Hematopoietic multipotent progenitor cell treated with erythropoietin and hydrocortisone succinate and interleukin-3 and kit ligand, for 4 days (in vitro differentiated cells): ENCODE measurements around the gene EDEM2.
A peak's percentile ranks its signal among the peaks of the same experiment; 100 is the strongest.
"Not testable (repeated sequence)": the region's sequence is repeated elsewhere in the genome, so short reads cannot be mapped to it uniquely, and the experiment has no call there.

ENCODE experiments used
- DNase-seq: peaks from one replicate; pipeline ENCODE4 v3.0.0-alpha.2; 2015

EDEM2 gene

DNA sequence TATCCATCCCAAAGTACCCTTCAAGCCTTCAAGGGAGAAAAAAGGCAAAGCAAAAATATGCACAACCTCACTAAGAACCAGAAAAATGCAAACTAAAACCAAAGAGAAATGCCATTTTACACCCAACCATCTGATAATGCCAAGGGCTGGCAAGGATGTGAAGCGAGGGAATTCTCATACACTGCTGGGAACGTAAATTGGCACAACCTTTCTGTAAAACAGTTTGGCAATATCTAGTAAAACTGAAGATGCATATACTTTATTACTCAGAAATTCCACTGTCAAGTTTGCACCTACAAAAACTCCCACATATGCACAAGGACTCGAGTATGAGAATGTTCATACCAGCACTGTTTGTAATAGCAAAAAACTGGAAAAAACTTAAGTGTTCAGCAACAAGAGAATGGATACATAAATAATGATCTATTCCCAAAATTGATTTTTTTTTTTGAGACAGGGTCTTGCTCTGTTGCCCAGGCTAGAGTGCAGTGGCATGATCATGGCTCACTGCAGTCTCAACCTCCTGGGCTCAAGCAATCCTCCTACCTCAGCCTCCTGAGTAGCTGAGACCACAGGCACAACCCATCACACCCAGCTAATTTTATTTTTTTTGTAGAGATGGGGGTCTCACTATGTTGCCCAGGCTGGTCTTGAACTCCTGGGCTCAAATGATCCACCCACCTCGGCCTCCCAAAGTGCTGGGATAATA, 21.7 kb upstream of the EDEM2 start:
- DNase-seq = not testable (repeated sequence)

DNA sequence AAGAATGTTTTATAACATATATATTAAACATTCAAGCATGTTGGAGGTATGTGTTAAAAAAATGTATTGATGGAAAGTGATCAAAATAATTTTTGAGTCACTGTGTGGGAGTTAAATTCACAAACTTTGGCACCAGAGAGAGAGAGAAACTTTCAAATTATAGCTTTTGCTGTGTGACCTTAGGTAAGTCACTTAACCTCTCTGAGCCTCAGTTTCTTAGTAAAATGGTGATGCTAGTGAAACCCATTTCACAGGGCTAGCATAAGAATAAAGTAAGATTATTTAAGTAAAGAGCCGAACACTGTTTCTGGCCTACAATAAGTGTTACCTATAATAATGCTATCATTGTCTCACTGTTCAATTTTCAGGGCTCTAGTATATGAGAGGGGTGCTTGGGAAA, 20.7 kb upstream of the EDEM2 start:
- no peak for DNase-seq

DNA sequence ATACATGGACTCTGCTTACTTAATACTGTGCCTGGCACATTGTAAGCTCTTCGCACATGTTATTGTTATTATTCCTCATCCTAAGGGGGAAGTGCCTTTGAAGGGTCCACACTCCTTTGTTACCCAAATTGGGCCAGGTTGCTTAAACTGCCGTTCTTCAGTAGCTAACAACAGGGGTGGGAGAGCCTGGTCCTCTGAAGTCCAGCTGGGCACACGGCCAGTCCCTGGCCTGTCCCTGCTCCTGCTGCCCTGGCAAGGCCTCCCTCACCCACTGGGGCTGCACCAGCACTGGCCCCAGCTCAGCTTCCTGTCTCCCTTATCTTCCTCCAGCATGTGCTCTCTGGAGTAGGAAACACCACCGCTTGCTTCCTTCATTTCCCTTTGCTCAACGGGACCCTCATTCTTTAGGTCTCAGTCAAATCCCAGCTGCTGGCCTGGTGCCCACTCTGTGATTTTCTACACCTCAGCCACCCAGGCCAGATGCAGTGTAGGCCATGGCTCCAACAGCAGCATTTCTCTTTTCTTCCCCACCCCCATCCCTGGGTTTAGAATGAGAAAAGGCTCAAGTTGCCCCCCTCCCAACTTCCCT, 19.2 kb upstream of the EDEM2 start:
- peak; percentile 92 for DNase-seq

DNA sequence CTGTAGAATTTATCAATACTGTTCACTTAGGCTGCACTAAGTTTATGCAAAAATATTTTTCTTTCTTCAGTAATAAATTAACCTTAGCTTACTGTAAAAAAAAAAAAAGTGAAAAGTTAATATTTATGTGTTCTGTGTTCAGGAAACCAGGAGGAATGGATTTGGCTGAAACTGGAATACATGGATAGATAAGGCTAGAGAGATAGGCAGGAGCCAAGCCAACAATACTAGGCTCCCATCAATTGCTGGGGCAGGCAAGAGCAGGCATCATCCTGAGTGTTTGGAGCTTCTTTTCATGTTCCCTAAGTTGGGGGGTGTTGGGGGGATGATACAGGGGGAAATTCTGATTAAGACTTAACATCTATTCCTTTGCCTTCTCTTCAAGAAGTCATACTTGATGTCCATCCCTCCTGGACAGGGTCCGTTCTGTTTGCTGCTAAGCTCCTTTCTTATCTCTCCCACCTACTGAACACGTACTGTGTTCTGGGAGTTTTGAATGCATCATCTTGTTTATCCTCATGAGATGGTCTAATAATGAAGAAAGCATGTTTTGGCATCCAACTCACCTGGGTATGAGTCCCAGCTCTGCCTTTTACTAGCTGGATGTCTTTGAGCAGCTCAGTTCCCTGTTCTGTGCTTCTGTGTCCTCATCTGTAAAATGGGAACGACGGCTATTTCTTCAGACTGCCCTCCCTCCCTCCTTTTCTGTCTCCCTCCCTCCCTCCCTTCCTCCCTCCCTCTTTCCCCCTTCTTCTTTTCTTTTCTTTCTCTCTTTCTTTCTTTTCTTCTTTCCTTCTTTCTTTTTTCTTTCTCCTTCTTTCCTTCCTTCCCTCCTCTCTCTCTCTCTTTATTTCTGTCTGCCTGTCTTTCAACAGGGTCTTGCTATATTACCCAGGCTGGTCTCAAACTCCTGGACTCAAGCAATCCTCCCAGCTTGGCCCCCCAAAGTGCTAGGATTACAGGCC, 18.4 kb upstream of the EDEM2 start:
- no peak for DNase-seq

DNA sequence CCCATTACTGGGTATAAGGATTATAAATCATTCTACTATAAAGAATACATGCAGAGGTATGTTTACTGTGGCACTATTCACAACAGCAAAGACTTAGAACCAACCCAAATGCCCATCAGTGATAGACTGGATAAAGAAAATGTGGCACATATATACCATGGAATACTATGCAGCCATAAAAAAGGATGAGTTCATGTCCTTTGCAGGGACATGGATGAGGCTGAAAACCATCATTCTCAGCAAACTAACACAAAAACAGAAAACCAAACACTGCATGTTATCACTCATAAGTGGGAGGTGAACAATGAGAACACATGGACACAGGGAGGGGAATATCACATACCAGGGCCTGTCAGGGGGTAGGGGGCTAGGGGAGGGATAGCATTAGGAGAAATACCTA, 17.4 kb upstream of the EDEM2 start:
- not testable (repeated sequence) for DNase-seq

DNA sequence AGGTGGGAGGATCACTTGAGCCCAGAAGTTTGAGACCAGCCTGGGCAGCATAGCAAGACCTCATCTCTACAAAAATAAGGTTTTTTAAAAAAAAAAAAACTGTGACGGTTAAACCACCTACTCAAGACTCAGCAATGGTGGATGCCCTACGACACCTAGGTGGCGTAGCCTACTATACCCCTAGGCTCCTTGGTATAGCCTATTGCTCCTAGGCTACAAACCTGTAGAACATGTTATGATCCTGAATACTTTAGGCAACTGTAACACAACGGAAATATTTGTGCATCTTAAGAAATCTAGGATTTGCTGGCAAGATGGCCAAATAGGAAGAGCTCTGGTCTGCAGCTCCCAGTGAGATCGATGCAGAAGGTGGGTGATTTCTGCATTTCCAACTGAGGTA, 13.2 kb upstream of the EDEM2 start:
- not testable (repeated sequence) for DNase-seq

DNA sequence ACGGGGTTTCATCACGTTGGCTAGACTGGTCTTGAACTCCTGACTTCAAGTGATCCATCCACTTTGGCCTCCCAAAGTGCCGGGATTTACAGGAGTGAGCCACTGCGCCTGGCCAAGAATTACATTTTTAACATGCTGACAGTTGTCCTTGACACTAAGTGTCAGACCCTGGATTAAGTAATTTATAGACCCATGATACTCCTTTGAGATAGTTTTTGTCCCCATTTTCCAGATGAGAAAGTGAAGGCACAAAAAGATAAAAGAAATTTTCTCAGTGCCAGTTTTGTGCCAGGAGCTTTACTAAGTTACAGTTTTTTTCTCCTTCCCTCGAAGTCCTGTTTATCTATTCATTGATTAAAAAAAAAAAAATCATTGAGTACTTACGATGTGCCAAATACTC, 9.8 kb upstream of the EDEM2 start:
- DNase-seq = no peak

DNA sequence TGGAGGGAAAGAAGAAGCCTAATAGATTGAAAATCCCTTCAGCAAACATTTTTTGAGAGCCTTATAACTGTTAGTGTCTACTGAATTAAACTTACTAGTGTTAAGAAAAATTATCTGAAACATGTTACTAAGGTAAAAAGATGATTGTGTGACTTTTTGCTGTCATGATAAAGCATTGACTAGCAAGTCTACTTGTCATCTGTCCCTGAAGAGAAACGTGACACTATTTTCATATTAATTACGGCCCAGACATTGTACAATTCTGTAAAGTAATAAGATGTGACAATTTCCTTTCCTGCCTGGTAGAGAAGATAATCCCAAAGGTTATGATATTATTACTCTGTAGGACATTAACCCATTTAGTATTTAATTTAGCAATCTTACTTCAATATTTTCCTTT, 8.8 kb upstream of the EDEM2 start:
- no peak for DNase-seq

DNA sequence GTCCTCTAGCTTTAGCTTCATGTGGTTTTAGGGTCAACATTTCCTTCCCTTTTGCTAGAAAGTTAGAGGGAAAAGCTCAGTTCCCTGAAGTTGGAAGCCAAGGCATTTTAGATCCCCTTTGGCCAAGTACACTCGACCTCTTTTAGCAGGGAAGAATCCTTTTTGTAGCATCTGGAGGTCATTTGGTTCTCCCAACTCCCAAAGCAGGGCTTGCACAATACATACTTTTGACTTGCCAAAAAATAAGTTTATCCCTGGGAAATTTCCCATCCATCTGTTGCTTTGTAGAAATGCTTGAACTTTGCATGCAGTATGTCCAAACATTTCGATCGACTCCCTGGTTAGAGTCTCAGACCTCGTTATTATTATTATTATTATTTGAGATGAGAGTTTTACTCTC, 4.6 kb upstream of the EDEM2 start:
- DNase-seq = no peak

DNA sequence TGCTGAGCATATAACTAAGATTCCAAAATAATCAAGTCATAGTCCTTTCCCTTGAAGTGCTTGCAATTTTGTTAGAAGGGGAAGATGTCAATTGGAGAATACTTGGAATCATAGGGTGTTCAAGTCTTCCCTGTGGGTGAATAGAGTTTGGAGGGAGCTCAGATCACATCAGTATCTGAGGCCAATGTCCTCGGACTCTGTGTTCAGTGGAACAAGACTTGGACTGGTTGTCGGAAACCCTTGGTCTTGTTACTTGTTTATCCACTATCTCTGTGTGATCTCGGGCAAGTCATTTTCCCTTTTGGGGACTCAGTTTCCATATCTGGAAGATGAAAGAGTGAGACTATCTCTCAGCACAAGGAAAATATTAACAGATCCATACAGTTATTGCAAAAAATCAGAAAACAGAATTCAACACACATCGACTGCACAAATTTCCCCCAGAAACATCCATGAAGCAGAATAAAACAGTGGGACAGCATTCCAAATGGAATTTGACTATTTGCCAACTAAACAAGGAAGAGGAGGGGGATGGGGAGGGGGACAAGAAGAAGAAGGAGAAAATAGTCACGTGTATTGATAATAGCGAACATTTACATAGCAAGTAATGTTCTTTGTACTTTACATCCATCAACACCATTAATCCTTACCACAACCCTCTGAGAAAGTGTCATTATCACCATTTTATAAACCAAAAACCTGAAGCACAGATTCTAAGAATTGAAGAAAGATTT, 3.9 kb upstream of the EDEM2 start:
- DNase-seq = no peak

DNA sequence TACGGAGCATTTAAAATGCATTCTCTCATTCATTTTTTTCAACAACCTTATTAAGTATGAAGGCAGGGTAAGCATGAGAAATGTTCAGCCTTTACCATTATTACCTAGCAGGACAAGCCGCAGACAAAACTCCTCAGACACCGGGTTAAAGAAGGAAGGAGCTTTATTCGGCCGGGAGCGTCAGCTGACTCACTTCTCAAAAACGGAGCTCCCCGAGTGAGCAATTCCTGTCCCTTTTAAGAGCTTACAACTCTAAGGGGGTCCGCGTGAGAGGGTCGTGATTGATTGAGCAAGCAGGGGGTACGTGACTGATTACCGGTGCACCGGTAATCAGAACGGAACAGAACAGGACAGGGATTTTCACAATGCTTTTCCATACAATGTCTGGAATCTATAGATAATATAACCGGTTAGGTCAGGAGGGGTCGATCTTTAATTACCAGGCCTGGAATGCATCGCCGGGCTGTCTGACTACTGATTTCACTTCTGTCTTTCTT, 487 bp upstream of the EDEM2 start:
- peak; percentile 63 for DNase-seq

DNA sequence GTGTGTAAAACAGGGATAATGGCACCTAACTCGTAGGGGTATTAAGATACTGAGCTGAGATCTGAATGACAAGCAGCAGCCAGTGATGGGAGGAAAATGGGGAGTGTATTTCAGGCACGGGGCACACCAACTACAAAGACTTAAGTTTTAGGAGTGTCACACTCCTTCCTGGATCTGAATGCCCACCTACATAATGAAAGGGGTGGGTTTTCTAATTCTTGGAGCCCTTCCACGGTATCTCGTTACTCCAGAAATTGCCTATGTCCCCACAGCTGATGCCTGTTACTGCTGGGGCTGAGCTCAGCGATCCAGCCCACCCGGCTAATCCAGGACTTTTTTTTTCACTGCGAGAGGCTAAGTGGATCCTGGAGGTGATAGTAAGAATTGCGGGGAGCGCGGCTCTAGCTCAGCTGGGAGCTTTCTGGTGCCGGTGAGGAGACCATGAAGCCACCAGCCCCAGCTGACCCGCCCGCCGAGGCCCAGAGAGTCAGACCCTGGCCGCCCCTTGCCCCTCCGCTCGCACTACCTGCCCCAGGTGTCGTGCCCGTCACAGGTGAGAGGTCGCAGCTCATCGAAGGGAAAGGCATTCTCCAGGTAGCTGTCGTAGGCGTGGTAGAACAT, 727 bp downstream of the EDEM2 start:
- DNase-seq = peak; percentile 64

DNA sequence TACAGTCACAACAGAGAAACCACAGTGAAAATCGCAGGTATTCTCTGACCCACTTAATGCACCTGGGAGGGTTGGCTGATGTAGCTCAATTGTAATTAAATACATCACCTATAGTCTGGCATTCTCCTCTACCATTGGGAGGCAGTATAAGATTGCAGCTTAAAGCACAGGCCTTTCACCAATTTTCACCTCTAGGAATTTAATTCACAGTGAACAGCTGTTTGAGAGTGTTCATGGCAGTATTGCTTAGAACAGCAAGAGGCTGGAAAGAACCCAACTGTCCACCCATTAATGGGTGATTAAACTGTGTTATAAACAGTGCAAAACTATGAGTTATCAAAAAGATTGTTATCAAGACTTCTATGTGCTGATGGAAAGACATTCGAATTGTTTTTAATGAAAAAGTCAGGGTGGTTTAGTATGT, 2.0 kb downstream of the EDEM2 start:
- peak; percentile 83 for DNase-seq

DNA sequence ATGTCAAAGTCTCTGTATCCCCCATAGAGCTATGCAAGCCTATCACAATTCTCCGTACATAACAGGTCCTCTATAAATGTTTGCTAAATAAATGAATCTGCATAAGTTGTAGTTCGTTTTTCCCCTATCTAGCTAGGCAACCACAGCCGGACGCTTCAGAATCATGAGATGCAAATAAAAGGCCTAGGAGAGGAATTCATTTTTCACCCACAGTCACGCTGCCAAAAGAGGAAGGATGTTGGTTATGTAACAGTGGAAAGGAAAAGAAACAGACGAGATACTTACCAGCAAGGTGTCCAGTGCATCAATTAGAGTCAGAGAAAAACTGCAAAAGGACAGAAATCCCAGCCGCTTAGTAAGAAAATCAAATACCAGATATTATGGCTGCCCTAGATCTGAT, 2.4 kb downstream of the EDEM2 start:
- DNase-seq = peak; percentile 80

DNA sequence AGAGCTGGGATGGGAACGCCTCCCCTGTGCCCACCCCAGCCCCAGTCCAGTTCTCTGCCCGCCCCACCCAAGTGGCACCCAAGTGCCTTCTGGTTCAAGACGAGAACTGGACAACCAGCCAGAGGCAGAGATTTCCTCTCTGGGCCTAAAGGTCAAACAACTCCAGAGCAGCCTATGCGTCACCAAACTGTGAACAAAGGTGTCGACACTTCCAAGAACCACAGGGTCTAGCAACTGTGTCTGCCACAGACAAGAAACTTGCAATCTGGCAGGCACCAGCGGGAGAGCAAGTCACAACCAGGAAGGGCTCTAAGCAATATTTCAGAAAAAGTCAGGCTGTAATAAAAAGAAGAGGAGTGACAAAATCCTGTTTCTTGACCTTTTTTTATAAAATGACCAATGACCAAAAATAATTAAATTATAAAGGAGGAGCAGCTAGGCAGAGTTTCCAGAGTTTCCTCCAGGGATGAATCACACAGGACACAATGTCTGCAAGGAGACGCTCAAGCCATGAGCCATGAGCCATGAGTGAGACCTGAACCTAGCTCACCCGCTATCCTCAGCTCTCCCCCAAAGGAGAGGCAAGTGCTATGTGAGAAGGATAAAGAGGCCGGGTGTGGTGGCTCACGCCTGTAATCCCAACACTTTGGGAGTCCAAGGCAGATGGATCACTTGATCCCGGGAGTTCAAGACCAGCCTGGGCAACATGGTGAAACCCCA, 11.1 kb downstream of the EDEM2 start:
- DNase-seq = no peak

DNA sequence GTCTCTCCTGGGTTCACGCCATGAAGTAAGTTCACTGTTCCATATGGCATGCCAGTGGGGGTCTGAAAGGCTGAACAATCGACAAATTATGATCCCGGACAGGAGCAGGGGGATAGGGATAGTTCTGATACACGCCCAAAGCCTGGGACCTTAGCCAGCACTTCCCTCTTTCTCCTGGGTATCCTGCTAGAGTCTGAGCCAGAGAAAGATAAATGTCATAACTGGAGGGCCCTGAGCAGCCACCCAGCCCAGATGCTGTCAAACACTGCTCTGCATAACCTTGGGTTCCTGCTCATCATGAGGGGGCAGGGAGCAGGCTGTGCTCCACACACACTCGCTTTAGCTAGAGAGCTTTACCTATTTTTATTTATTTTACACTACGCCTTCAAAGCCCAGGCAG, 12.3 kb downstream of the EDEM2 start:
- DNase-seq = no peak

DNA sequence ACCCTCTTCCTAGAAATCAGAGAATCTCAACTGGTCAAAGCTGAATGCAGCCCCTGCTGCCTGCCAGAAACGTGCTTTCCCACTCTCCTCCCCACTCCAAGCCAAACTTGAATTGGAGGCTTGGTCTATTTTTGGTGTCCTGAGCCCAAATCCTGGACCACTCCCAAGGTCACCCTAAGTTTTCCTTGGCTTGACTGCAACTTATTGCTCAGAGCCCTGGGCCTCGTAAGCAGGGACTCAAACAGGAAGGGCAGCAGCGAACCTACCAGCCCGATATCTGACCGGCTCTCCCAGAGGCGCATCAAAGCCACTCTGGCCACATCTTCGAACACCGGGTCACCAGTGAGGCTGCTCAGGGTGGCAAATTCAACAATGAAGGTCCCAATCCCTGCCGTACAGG, 12.7 kb downstream of the EDEM2 start:
- DNase-seq = no peak

DNA sequence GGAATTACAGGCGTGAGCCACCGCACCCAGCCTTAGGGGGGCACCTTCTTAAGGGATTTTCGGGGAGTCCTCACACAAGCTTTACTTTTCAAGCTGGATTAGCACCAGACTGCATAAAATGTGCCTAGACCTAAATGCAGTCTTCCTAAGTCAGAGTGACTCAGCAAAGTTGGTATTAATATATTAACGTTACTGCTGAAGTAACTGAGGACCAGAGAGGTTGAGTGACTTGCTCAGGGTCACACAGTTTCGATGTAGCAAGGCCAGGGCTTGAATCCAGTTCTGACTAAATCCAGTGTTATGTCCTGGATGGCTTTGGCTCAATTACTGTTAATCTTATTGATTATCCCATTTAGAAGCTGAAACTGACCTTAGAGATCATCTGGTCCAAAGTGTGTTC, 13.4 kb downstream of the EDEM2 start:
- peak; percentile 37 for DNase-seq

DNA sequence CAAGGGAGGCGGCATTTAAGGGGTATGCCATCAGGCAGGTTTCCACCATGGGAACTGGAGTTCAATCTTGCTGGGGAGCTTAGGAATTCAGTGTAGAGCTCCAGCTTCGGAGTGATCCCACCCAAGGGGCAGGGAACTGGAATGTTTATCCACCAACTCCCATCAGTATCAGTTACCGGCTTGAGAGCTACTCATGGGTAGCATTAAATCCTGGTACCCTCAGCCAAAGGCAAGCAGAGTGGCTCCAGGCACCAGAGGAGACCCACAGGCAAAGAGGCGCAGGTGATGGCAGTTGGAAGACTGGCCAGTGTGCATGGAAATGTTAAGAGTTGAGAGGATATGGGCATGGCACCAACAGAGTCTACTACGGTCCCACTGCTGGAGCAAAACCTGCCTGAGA, 14.1 kb downstream of the EDEM2 start:
- DNase-seq = no peak

DNA sequence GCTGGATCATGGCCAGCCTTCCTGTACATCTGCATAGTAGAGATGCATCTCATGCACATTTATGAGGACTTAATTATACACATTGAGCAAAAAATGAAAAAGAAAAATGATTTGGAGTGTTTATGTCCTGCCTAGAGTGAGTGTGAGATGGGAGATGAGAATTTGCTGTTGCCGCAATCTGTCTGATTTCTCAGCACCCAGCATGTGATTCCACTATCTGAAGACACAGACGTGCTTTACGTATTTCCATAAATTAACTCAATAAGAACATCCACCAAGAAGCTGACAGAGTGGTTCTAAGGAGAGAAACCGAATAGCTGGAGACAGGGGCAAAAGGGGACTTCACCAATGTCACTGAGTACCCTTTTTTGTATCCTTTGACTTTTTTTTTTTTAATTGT, 15.2 kb downstream of the EDEM2 start:
- no peak for DNase-seq

DNA sequence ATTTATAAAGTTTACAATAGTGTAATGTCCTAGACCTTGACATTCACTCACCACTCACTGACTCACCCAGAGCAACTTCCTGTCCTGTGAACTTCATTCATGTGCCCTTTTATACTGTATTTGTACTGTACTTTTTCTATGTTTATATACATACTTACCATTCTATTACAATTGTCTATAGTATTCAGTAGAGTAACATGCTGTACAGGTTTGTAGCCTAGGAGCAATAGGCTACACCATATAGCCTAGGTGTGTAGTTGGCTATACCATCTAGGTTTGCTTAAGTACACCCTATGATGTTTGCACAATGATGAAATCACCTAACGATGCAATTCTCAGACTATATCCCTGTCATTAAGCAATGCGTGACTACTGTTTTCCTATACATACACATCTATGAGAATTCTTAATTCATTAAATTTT, 17.5 kb downstream of the EDEM2 start:
- no peak for DNase-seq

DNA sequence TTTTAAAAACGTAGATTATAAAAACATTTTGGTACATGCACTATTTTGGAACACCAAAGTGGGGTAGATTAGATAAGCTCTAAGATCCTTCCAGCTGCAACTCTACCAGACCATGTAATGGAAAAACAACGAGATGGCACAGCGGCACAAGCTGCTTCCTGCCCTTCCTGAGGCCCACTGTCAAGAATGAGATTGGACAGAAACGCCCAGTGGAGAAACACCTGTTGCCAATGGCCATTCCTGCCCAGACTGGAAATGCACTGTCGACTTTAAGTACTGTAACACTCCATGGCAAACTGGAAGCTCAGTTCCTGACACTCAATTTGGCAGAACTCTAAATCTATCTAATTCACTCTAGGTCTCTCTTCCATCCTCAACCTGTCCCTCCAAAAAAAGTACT, 21.4 kb downstream of the EDEM2 start:
- DNase-seq = no peak
